ENCODE measurements around the gene MYO7B. TPM values are rescaled to one million over a fixed set of nuclear protein-coding genes. Genes with fewer than 3 reads are reported as not detected.

The MYO7B gene
- total and polyA plus RNA-seq, 10 donors, result 32.3 to 165 (median 52.9) TPM

- H3K4me3 ChIP-seq, result no peak overlapping the region
- no peaks in the 10 kb centered on the region for H3K36me3 ChIP-seq
- no peak for TF ChIP-seq POLR2A (IDR thresholded peaks at IDR 0.05)
- TF ChIP-seq POLR2AphosphoS5 (IDR thresholded peaks at IDR 0.05), result no peak
- TF ChIP-seq CTCF (IDR thresholded peaks at IDR 0.05 in 8 of 11, conservative IDR thresholded peaks at IDR 0.05 in 3 of 11), result no peak
- 84 to 98% (median 93%) methylated on average over 7 to 14 of the region's 14 CpGs for WGBS, 5 donors
- no peaks in the 10 kb centered on the region for H3K9me3 ChIP-seq
- DNase-seq, result peak; percentile 63
- no peaks in the 10 kb centered on the region for H3K27me3 ChIP-seq (replicated peaks in 1 of 7)
- peaks cover 0 to 6% (median 0%) of the 10 kb centered on the region in 6 donors for H3K4me1 ChIP-seq
- no peak overlapping the region for H3K27ac ChIP-seq
- intact Hi-C loops (cut with DNase I; ENCODE audit: low total_unique reads), result no loop called here
Observed at GRCh38 chr2:127584047-127584446, 48.6 kb downstream of the MYO7B start.

GRCh38 chr2:127584516-127585033, 49.1 kb downstream of the MYO7B start:
- Histone ChIP-seq H3K9me3 (no peaks in the 10 kb centered on the region), H3K36me3 (no peaks in the 10 kb centered on the region), H3K27ac (no peak overlapping the region), H3K27me3 (replicated peaks in 1 of 7) (no peaks in the 10 kb centered on the region), H3K4me1 (peaks cover 0 to 6% (median 0%) of the 10 kb centered on the region in 6 donors), H3K4me3 (no peak overlapping the region)
- WGBS, 5 donors, result 76 to 82% (median 79%) methylated on average over 8 of the region's 8 CpGs
- DNase-seq, result no peak
- no peak for TF ChIP-seq POLR2A (IDR thresholded peaks at IDR 0.05)
- no peak for TF ChIP-seq POLR2AphosphoS5 (IDR thresholded peaks at IDR 0.05)
- no peak for TF ChIP-seq CTCF (IDR thresholded peaks at IDR 0.05 in 8 of 11, conservative IDR thresholded peaks at IDR 0.05 in 3 of 11)
- intact Hi-C loops (cut with DNase I; ENCODE audit: low total_unique reads), result no loop called here

DNA sequence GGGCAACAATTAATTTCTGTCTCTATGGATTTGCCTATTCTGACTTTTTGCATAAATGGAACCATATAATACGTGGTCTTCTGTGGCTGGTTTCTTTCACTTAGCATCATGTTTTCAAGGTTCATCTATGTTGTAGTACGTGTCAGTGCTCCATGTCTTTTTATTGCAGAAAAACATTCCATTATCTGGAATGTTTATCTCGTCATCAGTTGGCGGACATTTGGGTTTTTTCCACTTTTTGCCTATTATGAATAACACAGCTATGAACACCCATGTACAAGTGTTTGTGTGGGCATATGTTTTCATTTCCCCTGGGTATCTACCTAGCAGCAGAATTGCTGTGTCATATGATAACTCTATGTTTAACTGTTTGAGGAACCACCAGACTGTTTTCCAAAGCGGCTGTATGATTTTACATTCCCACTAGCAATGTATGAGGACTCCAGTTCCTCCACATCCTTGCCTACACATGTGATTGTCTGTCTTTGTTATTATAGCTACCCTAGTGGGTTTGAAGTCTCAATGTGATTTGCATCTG, 49.9 kb downstream of the MYO7B start:
- no peak for DNase-seq
- Histone ChIP-seq H3K27ac (no peak overlapping the region), H3K36me3 (no peaks in the 10 kb centered on the region), H3K27me3 (replicated peaks in 1 of 7) (no peaks in the 10 kb centered on the region), H3K4me3 (no peak overlapping the region), H3K4me1 (peaks cover 0 to under 1% (median 0%) of the 10 kb centered on the region in 6 donors), H3K9me3 (no peaks in the 10 kb centered on the region)
- intact Hi-C loops (cut with DNase I; ENCODE audit: low total_unique reads), result no loop called here
- 82 to 90% (median 87%) methylated on average over 5 of the region's 5 CpGs for WGBS, 5 donors
- TF ChIP-seq CTCF (IDR thresholded peaks at IDR 0.05 in 8 of 11, conservative IDR thresholded peaks at IDR 0.05 in 3 of 11), result no peak

GRCh38 chr2:127586136-127586535, 50.7 kb downstream of the MYO7B start:
- 83 to 91% (median 85%) methylated on average over 6 of the region's 6 CpGs for WGBS, 5 donors
- Histone ChIP-seq H3K9me3 (no peaks in the 10 kb centered on the region), H3K4me3 (no peak overlapping the region), H3K4me1 (peaks cover 0 to 3% (median under 1%) of the 10 kb centered on the region in 6 donors), H3K27ac (no peak overlapping the region), H3K27me3 (replicated peaks in 1 of 7) (no peaks in the 10 kb centered on the region), H3K36me3 (no peaks in the 10 kb centered on the region)
- no peak for TF ChIP-seq POLR2AphosphoS5 (IDR thresholded peaks at IDR 0.05)
- no peak for TF ChIP-seq POLR2A (IDR thresholded peaks at IDR 0.05)
- TF ChIP-seq CTCF (IDR thresholded peaks at IDR 0.05 in 8 of 11, conservative IDR thresholded peaks at IDR 0.05 in 3 of 11), result no peak
- intact Hi-C loops (cut with DNase I; ENCODE audit: low total_unique reads), result no loop called here
- DNase-seq, result peak; percentile 6
